NCI-H748 treated with DMSO at 0.1 percent for 48 hours (cell line): ENCODE measurements around the gene OR4N2.
"Not testable (repeated sequence)": the region's sequence is repeated elsewhere in the genome, so short reads cannot be mapped to it uniquely, and the experiment has no call there.

Experiments used
- DNase-seq: peaks from one replicate; lab custom pipeline; 2025; lab: John Stamatoyannopoulos, UW

Gene OR4N2, protein sequence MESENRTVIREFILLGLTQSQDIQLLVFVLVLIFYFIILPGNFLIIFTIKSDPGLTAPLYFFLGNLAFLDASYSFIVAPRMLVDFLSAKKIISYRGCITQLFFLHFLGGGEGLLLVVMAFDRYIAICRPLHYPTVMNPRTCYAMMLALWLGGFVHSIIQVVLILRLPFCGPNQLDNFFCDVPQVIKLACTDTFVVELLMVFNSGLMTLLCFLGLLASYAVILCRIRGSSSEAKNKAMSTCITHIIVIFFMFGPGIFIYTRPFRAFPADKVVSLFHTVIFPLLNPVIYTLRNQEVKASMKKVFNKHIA

DNA sequence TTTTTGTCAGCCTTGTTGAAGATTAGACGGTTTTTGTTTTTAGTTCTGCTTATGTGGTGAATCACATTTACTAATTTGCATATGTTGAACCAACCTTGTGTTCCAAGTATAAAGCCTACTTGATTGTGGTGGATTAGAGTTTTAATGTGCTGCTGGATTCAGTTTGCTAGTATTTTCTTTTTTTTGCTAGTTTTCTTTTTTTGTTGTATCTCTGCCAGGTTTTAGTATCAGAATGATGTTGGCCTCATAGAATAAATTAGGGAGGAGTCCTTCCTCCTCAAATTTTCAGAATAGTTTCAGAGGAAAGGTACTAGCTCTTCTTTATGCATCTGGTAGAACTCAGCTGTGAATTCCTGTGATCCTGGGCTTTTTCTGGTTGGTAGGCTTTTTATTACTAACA lies at the start of gene OR4N2:
Gene OR4N2 (plus strand): TSS at position 301 of the 400 bp plus-strand sequence. CDS start 23,679 bp downstream, outside the sequence.
- DNase-seq = not testable (repeated sequence)

DNA sequence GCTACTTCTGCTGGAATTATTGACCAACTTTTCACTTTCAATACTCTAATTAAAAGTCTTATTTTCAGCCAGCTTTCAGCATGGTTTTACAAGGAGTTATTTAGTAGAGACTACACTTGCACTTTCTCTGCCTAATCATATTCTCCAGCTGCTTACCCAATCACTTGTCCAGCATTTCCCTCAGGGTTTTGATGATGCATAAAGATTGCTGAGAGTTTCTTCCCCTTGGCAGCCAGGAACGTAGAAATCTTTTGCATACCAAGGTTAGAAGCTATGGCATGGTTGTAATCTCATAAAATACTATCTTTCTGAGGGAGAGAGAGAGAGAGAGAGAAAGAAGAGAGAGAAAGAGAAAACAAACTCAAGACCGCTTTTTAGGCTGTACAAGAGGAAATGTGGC lies 49.4 kb upstream of the OR4N2 start:
- DNase-seq = no peak

DNA sequence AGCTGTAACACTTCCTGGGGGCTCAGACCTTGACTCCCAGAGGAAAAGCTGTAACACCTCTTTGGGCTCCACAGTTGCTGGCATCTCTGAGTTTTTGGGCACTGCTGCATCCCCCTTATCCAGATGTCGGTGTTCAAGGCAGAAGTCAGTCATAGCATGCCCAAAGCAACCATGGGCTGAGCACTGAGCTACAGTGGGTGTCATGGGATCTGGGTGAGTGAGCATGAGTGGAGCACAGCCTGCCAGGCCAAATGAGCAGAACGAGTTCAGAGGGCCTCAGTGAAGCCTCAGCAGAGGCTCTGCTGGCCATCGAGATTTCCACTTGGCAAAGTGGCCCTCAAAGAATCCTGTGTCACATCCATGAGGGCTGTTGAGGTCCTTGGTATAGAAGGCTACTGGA lies 32.1 kb upstream of the OR4N2 start:
- DNase-seq = not testable (repeated sequence)

DNA sequence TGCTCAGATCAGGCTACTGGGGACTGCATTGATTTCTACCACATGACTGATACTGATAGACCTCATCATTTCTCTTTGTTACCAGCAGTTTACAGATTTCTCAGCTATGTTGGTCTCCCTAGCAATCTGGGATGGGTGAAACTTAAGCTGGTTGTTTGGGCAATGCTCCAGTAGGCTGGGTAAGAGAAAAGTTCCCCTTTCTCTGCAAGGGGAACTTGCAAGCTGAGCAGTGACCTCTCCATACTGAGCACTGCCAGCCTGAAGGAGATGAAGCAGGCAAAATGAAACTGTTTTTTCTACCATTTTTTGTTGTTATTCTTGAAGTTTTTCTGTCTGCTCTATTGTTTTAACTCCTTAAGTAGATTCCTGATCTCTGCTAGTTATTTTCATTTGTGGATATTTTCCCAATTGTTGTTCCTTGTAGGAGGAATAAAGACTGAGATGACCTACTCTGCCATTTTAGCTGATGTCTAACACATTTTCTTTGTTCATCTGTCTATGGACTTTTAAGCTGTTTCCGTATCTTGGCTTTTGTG lies 31.6 kb upstream of the OR4N2 start:
- no peak for DNase-seq

DNA sequence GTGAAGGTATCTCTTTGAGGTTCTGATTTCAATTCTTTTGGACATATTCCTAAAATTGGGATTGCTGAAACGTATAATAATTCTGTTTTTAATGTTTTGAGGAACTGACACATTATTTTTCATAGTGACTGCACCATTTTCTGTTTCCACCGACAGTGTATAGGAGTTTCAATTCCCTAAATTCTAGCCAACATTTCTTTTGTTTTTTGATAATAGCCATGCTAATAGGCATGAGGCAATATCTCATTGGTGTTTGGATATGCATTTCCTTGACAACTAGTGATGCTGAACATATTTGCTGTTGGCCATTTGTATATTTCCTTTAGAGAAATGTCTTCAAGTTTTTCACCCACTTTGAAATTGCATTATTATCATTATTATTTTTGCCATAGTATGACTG lies 31.1 kb upstream of the OR4N2 start:
- not testable (repeated sequence) for DNase-seq

DNA sequence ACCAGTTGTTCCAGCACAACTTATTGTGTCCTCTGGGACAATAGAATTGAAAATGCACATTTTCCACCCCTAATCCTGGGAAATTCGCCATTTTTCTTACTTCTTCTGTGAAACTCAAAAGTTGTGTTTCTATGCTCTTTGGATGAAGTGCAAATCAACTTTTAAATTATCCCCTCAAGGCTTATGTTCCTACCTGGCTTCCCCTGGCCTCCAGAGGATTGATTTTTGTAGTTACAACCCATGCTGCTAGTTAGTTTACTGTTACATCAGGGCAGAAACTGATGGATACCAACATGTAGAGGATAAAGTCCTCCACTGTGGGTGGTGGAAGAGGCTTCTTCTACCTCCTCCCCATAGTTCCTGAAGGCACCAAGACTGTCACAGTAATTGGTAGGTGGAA lies 30.4 kb upstream of the OR4N2 start, which contains the start of gene OR4M1:
Gene OR4M1 (plus strand): TSS at position 301 of the 400 bp plus-strand sequence. CDS start 6,819 bp downstream, outside the sequence.
- DNase-seq = not testable (repeated sequence)

DNA sequence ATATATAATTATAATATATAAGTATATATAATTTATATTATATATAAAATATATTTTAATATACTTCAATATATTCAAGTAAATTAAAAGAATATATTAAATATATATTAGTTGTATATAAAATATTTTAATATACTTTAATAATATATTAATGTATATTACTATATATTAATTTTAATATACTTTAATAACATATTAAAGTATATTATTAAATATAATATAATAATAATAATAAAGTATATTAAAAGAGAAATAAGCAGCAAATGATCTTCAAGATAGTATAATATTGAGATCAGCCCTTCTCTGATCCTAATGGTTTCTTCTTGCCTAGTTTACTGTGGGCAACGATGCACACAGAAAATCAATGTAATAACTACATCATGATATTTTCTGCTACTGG lies 28.0 kb upstream of the OR4N2 start:
- no peak for DNase-seq

DNA sequence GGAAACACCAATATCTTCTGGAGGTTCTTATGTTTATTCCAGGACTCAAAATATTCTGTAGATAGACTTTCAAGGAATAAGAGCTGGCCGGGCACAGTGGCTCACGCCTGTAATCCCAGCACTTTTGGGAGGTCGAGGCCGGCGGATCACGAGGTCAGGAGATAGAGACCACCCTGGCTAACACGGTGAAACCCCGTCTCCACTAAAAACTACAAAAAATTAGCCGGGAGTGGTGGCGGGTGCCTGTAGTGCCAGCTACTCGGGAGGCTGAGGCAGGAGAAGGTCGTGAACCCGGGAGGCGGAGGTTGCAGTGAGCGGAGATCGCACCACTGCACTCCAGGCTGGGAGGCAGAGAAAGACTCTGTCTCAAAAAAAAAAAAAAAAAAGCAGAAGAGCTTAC lies 17.7 kb upstream of the OR4N2 start:
- DNase-seq = not testable (repeated sequence)

DNA sequence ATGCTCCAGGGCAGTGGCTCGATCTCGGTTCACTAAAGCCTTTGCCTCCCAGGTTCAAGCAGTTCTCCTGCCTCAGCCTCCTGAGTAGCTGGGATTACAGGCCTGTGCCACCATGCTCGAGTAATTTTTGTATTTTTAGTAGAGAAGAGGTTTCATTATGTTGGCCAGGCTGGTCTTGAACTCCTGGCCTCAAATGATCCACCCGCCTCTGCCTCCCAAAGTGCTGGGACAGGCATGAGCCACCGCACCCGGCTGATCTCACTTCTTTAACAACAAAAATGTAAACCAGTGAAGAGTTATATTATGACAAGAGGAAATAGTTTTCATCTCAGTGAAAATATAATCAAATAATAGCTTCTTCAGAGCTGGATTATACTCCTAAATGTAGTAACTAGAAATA lies 16.3 kb upstream of the OR4N2 start:
- not testable (repeated sequence) for DNase-seq

DNA sequence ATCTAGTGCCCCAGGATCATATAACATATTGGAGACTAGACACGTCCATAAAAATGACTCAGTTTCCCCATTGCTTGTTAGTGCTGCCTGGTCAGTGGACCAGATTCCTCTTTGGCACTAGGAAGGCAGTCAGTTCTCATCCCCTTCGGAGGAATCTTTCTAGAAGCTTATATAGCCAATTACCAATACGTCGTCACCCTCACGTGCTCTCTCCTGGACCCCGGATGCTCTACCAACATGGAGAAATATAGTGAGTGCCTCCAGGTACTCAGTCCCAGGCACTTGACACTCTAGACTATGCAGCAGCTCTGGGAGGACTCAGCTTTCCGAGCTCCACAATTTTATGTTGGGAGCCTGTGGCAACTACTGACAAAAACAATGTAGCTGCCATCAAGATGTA lies 15.4 kb upstream of the OR4N2 start:
- DNase-seq = not testable (repeated sequence)

DNA sequence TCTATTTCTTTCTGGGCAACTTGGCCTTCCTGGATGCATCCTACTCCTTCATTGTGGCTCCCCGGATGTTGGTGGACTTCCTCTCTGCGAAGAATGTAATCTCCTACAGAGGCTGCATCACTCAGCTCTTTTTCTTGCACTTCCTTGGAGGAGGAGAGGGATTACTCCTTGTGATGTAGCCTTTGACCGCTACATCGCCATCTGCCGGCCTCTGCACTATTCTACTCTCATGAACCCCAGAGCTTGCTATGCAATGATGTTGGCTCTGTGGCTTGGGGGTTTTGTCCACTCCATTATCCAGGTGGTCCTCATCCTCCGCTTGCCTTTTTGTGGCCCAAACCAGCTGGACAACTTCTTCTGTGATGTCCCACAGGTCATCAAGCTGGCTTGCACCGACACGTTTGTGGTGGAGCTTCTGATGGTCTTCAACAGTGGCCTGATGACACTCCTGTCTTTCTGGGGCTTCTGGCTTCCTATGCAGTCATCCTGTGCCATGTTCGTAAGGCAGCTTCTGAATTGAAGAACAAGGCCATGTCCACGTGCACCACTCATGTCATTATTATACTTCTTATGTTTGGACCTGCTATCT lies 7.0 kb upstream of the OR4N2 start:
- DNase-seq = not testable (repeated sequence)

DNA sequence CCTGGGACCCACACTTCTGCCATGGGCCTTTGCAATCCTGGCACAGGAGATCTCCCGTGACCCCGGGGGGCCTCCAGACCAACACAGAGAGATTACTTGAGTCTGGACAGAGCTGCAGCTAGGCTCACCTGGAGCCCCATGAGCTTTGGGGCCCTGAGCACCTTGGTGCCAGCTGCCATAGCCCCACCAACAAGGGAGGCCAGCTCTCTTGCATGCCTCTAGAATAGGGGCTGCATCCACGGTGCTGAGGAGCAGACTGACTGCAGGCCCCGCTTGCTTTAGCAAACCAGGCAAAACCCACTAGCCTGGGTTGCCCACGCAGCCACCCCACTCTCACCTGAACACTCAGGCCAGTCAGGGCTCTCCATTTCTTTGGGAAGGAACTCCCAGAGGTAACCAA lies 3.7 kb upstream of the OR4N2 start:
- no peak for DNase-seq

DNA sequence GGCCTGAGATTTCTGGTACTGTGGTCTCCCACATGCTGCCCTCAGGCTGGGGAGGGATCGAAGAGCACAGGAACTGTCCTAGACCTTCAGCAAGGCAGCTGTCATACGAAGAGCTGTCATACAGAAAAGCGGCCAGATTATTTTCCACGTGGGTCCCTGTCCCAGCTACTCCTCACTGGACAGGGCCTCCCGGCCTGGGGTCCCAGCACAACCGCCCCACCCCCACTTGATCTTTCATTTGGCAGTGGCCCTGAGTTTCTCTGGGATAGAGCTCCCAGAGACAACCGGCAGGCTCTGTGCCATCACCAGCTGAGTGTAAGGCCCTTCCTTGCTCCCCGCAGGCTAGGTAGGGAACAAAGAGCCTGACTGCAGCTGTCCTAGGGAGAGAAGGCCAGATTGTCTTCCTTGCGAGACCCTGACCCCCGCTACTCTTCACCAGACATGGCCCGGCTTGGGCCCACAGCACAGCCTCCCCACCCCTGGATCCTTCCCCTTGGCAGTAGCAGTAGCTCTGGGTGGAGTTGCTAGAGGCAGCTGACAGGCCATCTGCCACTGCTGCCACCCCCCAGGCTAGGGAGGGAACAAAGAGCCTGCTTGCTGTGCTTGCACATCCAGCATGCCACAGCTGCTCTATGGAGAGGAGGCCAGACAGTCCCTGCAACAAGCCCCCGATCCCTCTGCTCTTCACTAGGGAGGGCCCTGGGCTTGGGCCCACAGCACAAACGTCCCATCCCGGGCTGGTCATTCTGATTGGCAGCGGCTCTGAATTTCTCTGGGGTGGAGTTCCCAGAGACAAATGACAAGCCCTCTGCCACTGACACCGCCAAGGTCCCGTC lies 3.1 kb upstream of the OR4N2 start:
- no peak for DNase-seq

DNA sequence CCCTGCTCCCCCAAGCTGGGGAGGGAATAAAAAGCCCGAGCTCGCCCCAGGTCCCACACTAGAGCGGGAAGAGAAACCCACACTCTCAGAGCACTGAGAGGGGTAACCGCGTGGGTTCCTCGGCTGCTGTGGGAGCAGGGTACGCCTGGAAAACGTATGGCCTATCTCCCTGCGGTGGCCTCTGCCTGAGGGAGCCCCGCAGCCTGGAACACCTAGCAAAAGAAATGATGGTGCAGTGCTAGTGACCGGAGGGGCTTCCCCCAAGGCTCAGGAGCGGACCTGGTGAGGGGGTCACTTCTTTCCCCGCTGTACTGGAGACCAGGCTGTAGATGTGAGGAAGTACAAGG lies 2.5 kb upstream of the OR4N2 start:
- no peak for DNase-seq

DNA sequence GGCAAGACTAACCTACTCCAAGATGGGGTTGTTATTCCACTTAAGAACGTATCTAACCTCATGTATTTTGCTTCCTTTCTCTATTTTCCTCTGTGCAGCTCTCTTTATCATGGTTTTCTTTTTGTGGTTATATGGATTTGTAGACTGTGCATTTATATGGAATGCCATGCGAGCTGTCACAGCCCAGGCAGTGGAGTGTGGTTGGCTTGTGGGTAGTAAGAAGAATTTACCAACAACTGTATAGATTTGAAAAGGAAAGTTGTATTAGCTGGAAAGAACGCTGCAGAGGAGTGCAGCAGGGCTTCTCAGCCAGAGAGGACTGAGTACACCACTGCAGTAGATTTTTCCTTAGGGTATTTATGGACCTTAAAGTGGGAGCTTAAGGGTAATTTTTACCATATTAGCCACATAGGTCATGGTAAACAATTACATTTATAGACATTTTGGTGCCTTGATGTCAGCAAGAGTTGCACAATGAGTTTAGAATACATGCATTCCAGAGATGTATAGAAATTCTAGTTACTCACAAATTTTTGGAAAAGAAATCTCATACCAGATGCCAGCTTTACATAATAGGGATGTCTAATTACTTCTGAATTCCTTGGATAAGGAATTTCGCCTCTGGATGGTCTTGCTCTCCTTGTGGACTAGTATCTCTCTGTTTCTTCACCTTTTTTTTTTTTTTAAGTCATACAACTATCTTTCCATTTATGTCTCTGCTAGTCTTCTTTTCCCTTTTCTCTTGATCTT lies 9.8 kb downstream of the OR4N2 start:
- not testable (repeated sequence) for DNase-seq

DNA sequence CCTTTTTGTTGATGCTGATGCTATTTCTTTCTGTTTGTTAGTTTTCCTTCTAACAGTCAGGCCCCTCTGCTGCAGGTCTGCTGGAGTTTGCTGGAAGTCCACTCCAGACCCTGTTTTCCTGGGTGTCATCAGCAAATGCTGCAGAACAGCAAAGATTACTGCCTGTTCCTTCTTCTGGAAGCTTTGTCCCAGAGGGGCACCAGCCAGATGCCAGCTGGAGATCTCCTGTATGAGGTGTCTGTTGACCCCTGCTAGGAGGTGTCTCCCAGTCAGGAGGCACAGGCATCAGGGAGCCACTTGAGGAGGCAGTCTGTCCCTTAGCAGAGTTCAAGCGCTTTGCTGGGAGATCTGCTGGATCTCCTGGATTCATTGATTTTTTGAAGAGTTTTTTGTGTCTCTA lies 16.3 kb downstream of the OR4N2 start:
- not testable (repeated sequence) for DNase-seq

DNA sequence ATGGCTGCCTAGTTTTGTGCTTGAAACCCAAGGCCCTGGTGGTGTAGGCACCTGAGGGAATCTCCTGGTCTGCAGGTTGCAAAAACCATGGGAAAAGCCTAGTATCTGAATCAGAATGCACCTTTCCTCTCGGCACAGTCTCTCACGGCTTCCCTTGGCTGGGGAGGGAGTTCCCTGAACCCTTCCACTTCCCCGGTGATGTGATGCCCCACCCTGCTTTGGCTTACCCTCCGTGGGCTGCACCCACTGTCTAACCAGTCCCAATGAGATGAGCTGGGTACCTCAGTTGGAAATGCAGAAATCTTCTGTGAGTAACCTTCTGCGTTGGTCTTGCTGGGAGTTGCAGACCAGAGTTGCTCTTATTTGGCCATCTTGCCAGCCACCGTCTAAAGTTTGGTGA lies 17.4 kb downstream of the OR4N2 start:
- DNase-seq = not testable (repeated sequence)

DNA sequence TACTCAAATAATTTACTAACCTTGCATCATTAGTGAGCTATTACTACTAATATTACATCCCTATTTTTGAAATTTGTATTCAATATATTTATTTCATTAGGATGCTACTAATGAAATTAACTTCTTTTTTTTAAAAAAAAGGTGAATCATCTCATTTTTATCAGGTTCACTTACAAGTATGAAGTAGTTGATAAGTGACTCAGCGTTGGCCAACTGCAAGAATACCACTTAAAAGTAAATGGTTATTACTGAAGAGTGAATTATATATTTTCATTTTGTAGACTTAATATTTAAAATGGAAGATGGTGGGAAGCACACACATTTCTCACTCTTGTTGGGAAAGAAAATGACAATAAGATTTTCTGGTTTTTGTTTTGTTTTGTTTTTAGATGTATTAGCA lies 19.6 kb downstream of the OR4N2 start:
- DNase-seq = no peak

DNA sequence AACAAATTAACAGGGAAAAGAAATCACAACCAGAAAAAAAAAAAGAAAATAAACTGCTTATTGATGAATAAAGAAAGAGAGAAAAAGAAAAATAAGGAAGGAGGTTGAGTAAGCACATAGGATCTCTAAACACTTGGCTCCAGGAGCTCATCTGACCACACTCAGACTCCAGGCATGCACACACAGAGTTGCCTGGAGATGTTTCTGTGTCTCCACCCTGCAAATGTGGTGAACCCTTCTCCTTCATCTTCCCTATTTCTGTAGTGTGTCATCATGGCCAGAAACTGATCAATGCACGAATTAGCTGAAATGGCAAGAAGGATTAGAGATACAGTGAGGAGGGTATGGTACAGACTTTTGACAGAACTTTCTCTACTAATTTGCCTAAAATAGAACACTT lies 20.2 kb downstream of the OR4N2 start:
- no peak for DNase-seq

DNA sequence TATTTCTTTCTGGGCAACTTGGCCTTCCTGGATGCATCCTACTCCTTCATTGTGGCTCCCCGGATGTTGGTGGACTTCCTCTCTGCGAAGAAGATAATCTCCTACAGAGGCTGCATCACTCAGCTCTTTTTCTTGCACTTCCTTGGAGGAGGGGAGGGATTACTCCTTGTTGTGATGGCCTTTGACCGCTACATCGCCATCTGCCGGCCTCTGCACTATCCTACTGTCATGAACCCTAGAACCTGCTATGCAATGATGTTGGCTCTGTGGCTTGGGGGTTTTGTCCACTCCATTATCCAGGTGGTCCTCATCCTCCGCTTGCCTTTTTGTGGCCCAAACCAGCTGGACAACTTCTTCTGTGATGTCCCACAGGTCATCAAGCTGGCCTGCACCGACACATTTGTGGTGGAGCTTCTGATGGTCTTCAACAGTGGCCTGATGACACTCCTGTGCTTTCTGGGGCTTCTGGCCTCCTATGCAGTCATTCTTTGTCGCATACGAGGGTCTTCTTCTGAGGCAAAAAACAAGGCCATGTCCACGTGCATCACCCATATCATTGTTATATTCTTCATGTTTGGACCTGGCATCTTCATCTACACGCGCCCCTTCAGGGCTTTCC lies 24.2 kb downstream of the OR4N2 start:
- not testable (repeated sequence) for DNase-seq

DNA sequence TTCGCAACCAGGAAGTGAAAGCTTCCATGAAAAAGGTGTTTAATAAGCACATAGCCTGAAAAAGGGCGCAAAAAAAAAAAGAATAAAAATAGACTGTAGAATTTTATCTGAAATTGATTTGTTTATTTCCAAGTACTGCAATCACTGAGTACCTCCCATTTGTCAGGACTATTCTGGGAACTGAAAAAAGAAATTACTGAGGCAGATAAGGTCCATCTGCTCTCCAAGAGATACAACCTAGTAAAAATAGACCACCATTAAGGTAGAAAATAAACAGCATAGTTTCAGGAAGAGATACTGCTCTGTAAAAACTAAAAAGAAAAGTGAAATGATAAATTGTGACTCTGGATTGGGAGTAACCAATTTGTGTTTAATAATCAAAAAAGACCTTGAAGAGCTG lies 24.7 kb downstream of the OR4N2 start:
- no peak for DNase-seq
